NCI-H1436 (cell line): ENCODE data around the gene RSAD2.

Experiments
- DNase-seq: peaks from one replicate; lab custom pipeline; 2025; lab: John Stamatoyannopoulos, UW

RSAD2 gene

DNA sequence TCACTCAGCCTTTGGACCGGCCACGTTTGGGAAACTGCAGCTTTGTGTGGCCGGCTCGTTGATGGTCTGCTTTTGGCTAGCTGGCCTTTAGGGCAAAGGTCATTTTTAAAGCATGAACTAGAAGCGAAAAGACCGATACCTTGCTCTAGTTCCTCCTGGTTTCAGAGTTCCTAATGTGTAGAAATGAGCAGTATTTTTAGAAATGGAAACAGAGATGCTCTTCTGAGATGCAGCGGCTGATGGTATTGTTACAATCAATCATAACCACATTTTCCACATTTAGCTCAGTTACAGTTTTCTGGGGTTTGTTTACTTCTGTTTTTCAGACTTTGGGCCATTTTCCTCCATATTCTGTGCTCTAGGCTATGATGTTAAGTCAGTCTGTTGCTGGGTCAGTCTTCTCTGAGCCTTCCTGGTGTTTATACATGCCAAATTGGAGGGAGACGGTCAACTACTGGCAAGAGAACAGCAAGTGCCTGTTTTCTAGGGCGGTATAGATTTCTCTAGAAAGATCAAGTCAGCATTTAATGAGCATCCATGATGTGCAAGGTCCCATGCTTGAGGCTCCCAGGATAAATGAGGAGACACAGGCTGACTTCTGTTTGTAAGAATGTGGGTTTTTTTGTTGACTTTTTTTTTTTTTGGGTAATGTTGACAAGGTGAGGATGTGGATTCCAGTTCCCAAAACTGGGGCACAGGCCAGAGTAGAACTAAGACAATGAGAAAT lies 67.7 kb downstream of the RSAD2 start:
- DNase-seq, result no peak

DNA sequence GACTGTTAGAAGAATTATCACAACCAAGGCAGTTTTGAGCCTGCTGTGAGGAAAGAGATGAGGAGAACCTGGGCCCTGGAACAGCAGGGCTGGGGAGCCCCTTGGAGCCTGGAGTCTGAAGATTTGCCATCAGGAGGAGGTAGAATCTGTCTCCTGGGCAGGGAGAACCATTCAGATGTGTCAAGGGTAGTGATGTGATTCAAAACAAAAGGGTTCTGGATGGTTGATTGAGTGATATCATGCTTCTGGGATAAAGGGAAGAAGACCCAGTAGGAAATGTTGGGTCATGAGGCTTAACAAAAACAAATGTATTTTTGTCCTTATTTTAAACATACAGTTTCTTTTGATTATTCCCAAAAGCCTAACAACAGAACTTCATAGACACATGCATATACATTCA lies 68.2 kb downstream of the RSAD2 start:
- no peak for DNase-seq

DNA sequence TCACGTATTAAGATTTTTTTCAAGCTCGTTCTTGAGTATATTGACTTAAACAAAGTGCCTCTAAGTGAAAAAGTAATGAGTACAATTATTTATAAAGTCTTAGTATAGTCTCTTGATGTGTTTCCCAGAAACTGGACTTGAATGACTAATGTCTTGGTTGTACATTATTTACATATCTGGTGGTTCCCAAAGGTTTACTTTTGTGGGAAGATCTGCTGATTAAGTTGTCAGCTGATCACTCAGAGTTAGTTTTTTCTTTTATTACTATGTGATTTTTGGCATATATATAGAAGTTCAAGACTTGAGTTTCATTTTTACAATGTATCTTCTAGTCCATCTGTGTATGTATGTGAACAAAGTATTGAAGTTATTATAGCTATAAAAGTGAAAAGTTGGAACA lies 69.1 kb downstream of the RSAD2 start:
- DNase-seq, result no peak
